ENCODE results near the gene SLC25A22. TPM values are rescaled to one million over a fixed set of nuclear protein-coding genes. Genes with fewer than 3 reads are reported as not detected.

SLC25A22 gene
- total and polyA plus RNA-seq, 10 of the 15 experiments (the other 5 are each of a cell fraction or from before 2014, with no cell fraction given): 0.27 to 27.0 (median 8.2) TPM

DNA sequence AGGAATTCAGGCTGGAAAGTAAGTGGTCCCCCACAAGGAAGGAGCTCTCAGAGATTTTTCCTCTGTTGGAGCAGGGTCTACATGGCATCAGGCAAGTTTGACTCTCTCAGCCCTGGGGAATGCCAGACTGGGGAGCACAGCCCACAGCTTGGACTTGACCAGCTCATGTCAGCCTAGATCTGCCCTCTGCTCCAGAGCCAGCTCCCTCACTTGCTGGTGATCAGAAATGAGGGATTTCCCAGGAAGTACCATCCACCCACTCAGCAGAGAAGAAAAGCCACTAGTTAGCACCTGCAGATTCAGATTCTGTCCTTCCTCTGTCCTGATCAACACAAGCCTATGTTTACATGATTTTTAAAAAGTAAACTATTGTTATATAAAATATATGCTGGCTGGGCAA lies 37.8 kb downstream of the SLC25A22 start:
- H3K9ac ChIP-seq (ENCODE audit: control insufficient read depth, insufficient read depth, low read length): no peak overlapping the region
- intact Hi-C loops (cut with micrococcal nuclease; ENCODE audit: unreplicated experiment): no loop called here
- ChIA-PET POLR2A (no interaction called here), RAD21 (ENCODE audit: unreplicated experiment) (no interaction called here), CTCF (interaction anchor here (1.6 kb wide), 1 partner anchor 11 kb away, joined by 5 read pairs; no protein-coding TSS in a partner anchor), SMC1A (ENCODE audit: uncharacterized antibody, unreplicated experiment) (no interaction called here)
- no TSS peak for BruUV-seq (replicated peaks)
- H3K27me3 ChIP-seq (replicated peaks in 1 of 2; ENCODE audit: control insufficient read depth in 2 of 2, insufficient read depth in 2 of 2, low read length in 1 of 2): no peaks in the 10 kb centered on the region
- in situ Hi-C loops (cut with MboI): no loop called here
- no peak overlapping the region for H3K4me3 ChIP-seq
- H3K9me3 ChIP-seq (replicated peaks; ENCODE audit: control insufficient read depth, insufficient read depth, low read length): no peaks in the 10 kb centered on the region
- no peak for FAIRE-seq
- H4K20me1 ChIP-seq (ENCODE audit: control insufficient read depth, insufficient read depth): no peaks in the 10 kb centered on the region; the same call in 1 of the 2 replicates
- H3K36me3 ChIP-seq (ENCODE audit: control insufficient read depth in 2 of 2, insufficient read depth in 2 of 2, low read length in 1 of 2): peaks cover 36 to 37% of the 10 kb centered on the region in 2 experiments; a peak in 3 of 4 replicates
- DNase-seq (ENCODE audit: low read depth, low spot score): no peak
- no peak overlapping the region for H3K27ac ChIP-seq (ENCODE audit: control insufficient read depth, insufficient read depth)
- 0 out of 2 replicates have a peak, but pooled peaks cover 2% of the 10 kb centered on the region for H3K79me2 ChIP-seq (ENCODE audit: control insufficient read depth, insufficient read depth, low read length)
- ATAC-seq: no peak
- no peaks in the 10 kb centered on the region for H3K4me1 ChIP-seq (ENCODE audit: control insufficient read depth, insufficient read depth, low read length)
- no peak for TF ChIP-seq MTA2 (IDR thresholded peaks at IDR 0.05; ENCODE audit: low read depth)
- 0 out of 2 replicates have a peak, but pooled peaks have one; percentile 20 for TF ChIP-seq POLR2A (IDR thresholded peaks at IDR 0.05; ENCODE audit: low read depth, low read length)
- no peak overlapping the region for H2AFZ ChIP-seq (ENCODE audit: control insufficient read depth, low read depth, low read length)
- no peak overlapping the region for H3K4me2 ChIP-seq (ENCODE audit: control insufficient read depth, insufficient read depth)

DNA sequence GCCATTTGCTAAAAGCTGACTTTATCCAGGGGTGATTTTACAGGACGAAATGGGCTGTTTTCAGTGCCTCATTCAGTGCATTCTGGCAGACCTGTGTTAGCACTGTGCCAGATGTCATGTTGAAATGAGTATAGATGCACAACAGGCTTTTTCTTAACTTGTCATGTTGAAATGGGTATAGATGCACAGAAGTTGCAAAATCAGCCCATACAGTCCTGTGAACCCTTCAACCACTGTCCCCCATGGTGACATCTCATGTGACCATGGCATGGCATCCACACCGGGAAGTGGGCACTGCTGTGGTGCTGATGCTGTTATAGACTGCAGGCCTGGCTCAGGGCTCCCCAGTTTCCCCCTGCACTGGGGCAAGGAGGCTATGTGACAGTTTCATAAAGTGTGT lies 48.4 kb downstream of the SLC25A22 start:
- TF ChIP-seq, protein P1, sequence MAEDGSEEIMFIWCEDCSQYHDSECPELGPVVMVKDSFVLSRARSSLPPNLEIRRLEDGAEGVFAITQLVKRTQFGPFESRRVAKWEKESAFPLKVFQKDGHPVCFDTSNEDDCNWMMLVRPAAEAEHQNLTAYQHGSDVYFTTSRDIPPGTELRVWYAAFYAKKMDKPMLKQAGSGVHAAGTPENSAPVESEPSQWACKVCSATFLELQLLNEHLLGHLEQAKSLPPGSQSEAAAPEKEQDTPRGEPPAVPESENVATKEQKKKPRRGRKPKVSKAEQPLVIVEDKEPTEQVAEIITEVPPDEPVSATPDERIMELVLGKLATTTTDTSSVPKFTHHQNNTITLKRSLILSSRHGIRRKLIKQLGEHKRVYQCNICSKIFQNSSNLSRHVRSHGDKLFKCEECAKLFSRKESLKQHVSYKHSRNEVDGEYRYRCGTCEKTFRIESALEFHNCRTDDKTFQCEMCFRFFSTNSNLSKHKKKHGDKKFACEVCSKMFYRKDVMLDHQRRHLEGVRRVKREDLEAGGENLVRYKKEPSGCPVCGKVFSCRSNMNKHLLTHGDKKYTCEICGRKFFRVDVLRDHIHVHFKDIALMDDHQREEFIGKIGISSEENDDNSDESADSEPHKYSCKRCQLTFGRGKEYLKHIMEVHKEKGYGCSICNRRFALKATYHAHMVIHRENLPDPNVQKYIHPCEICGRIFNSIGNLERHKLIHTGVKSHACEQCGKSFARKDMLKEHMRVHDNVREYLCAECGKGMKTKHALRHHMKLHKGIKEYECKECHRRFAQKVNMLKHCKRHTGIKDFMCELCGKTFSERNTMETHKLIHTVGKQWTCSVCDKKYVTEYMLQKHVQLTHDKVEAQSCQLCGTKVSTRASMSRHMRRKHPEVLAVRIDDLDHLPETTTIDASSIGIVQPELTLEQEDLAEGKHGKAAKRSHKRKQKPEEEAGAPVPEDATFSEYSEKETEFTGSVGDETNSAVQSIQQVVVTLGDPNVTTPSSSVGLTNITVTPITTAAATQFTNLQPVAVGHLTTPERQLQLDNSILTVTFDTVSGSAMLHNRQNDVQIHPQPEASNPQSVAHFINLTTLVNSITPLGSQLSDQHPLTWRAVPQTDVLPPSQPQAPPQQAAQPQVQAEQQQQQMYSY (CRISPR knock-in tag; IDR thresholded peaks at IDR 0.05): no peak
- TF ChIP-seq, protein P2, sequence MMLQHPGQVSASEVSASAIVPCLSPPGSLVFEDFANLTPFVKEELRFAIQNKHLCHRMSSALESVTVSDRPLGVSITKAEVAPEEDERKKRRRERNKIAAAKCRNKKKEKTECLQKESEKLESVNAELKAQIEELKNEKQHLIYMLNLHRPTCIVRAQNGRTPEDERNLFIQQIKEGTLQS (IDR thresholded peaks at IDR 0.05; ENCODE audit: borderline replicate concordance, extremely low read depth, low read depth, low read length): no peak
- CTCF ChIA-PET: interaction anchor here (0.7 to 1.4 kb wide), 4 partner anchors 10 to 54 kb away, joined by 3 to 5 read pairs (median 4); partner anchors contain the start of gene TMEM80
- H3K9me3 ChIP-seq (replicated peaks; ENCODE audit: control insufficient read depth, insufficient read depth, low read length): no peaks in the 10 kb centered on the region
- DNase-seq (ENCODE audit: low read depth, low spot score) (no peak), FAIRE-seq (no peak), ATAC-seq (no peak)
- peaks cover 2% of the 10 kb centered on the region; the same call in 1 of the 2 replicates for H4K20me1 ChIP-seq (ENCODE audit: control insufficient read depth, insufficient read depth)
- 0 out of 2 replicates have a peak overlapping the region, but pooled peaks have one; percentile 41 for H3K4me3 ChIP-seq
- intact Hi-C loops (cut with micrococcal nuclease; ENCODE audit: unreplicated experiment) (loop anchor here (5.0 kb wide), 1 partner anchor 48 kb away; the partner anchor contains the start of gene SLC25A22), in situ Hi-C loops (cut with MboI) (no loop called here)
- H3K4me2 ChIP-seq (ENCODE audit: control insufficient read depth, insufficient read depth): peak overlapping the region; percentile 95
- peak overlapping the region; percentile 5; the same call in 1 of the 2 replicates for H3K9ac ChIP-seq (ENCODE audit: control insufficient read depth, insufficient read depth, low read length)
- H3K4me1 ChIP-seq (ENCODE audit: control insufficient read depth, insufficient read depth, low read length): peaks cover 4% of the 10 kb centered on the region
- H3K27me3 ChIP-seq (replicated peaks in 1 of 2; ENCODE audit: control insufficient read depth in 2 of 2, insufficient read depth in 2 of 2, low read length in 1 of 2): no peaks in the 10 kb centered on the region
- POLR2A ChIA-PET: interaction anchor here (0.7 to 2.4 kb wide), 3 partner anchors 26 to 503 kb away, joined by 4 to 10 read pairs (median 4); no protein-coding TSS in a partner anchor
- SMC1A ChIA-PET (ENCODE audit: uncharacterized antibody, unreplicated experiment): interaction anchor here (2.4 kb wide), 1 partner anchor 14 kb away, joined by 8 read pairs; no protein-coding TSS in a partner anchor
- H3K79me2 ChIP-seq (ENCODE audit: control insufficient read depth, insufficient read depth, low read length): peaks cover 52% of the 10 kb centered on the region
- H3K36me3 ChIP-seq (ENCODE audit: control insufficient read depth in 2 of 2, insufficient read depth in 2 of 2, low read length in 1 of 2): no peaks in the 10 kb centered on the region; a peak in 1 of 4 replicates
- RAD21 ChIA-PET (ENCODE audit: unreplicated experiment): interaction anchor here (1.0 to 1.9 kb wide), 2 partner anchors 9 to 46 kb away, joined by 3 to 9 read pairs; no protein-coding TSS in a partner anchor
- WGBS (ENCODE audit: insufficient coverage, insufficient replicate concordance, low lambda C conversion rate, missing lambda C conversion rate): 81% methylated on average over 2 of the region's 2 CpGs
- peak overlapping the region; percentile 14; the same call in 1 of the 2 replicates for H3K27ac ChIP-seq (ENCODE audit: control insufficient read depth, insufficient read depth)
- no TSS peak for BruUV-seq (replicated peaks)
- H2AFZ ChIP-seq (ENCODE audit: control insufficient read depth, low read depth, low read length): no peak overlapping the region
